IMR-90 (cell line): ENCODE results near the gene WASL. TPM values are rescaled to one million over a fixed set of nuclear protein-coding genes. Genes with fewer than 3 reads are reported as not detected.

Source experiments
- ATAC-seq: fragments of 200-7000 bp; cut with Tn5 transposase; 2 replicates; pipeline ENCODE4 v1.9.1; 2020; ENCODE audit warnings: low read depth, mild to moderate bottlenecking, moderate library complexity
- BruUV-seq: library from RNA; stranded (reverse); fragments of 400-500 nt; replicated peaks from 2 replicates; lab custom pipeline; 2021; lab: Mats Ljungman, UMichigan
- CTCF ChIA-PET: fragments of 300-600 bp; formaldehyde crosslinking; extraction: SDS; loops from one replicate; lab custom pipeline; 2021; ENCODE audit warnings: antibody characterized with exemption; lab: Yijun Ruan, JAX
- POLR2A ChIA-PET: fragments of 300-600 bp; sonication (Branson Sonifier 250); formaldehyde crosslinking; loops from one replicate; lab custom pipeline; 2022; ENCODE audit warnings: antibody characterized with exemption; ENCODE audit not compliant: unreplicated experiment; lab: Charles Lee
- DNase-seq: peaks from one replicate; pipeline ENCODE4 v3.0.0; 2013
- H2AFZ ChIP-seq: replicated peaks from 2 replicates; pipeline ENCODE3; 2013; ENCODE audit warnings: low read length, mild to moderate bottlenecking; ENCODE audit not compliant: poor library complexity
- H2AK5ac ChIP-seq: 2 replicates; pipeline ENCODE4 v1.6.1; 2013; ENCODE audit warnings: low read depth, low read length, inconsistent platforms
- H2AK9ac ChIP-seq: replicated peaks from 2 replicates; pipeline ENCODE3; 2013; ENCODE audit warnings: mild to moderate bottlenecking, low read depth, low read length, moderate library complexity; ENCODE audit not compliant: poor library complexity
- H2BK120ac ChIP-seq: 2 replicates; pipeline ENCODE4 v1.6.1; 2013; ENCODE audit warnings: low read depth, low read length, inconsistent platforms
- H2BK15ac ChIP-seq: 3 replicates; pipeline ENCODE4 v1.6.1; 2013; ENCODE audit warnings: low read depth, low read length, inconsistent platforms
- H2BK20ac ChIP-seq: 2 replicates; pipeline ENCODE4 v1.6.1; 2013; ENCODE audit warnings: low read depth, mild to moderate bottlenecking, inconsistent platforms, low read length, moderate library complexity
- H2BK5ac ChIP-seq: 2 replicates; pipeline ENCODE4 v1.6.1; 2013; ENCODE audit warnings: mild to moderate bottlenecking, low read depth, low read length, inconsistent platforms; ENCODE audit not compliant: poor library complexity, severe bottlenecking
- H3K14ac ChIP-seq: replicated peaks from 2 replicates; pipeline ENCODE4 v1.6.1; 2013; ENCODE audit warnings: low read depth, low read length, inconsistent platforms
- H3K18ac ChIP-seq: 2 replicates; pipeline ENCODE4 v1.6.1; 2013; ENCODE audit warnings: low read depth, low read length, control low read depth
- H3K23ac ChIP-seq: 2 replicates; pipeline ENCODE4 v1.6.1; 2013; ENCODE audit warnings: low read depth, low read length, inconsistent platforms
- H3K27ac ChIP-seq: 2 replicates; pipeline ENCODE4 v1.5.1; 2013; ENCODE audit warnings: mild to moderate bottlenecking, control low read depth, low read length; ENCODE audit not compliant: insufficient read depth
- H3K27me3 ChIP-seq: 2 replicates; pipeline ENCODE4 v1.6.1; 2013; ENCODE audit warnings: low read length; ENCODE audit not compliant: control insufficient read depth, insufficient read depth
- H3K36me3 ChIP-seq: 2 replicates; pipeline ENCODE4 v1.6.1; 2013; ENCODE audit warnings: low read length, mixed read lengths; ENCODE audit not compliant: control insufficient read depth, insufficient read depth
- H3K4ac ChIP-seq: 2 replicates; pipeline ENCODE4 v1.6.1; 2013; ENCODE audit warnings: low read depth, low read length, inconsistent platforms
- H3K4me1 ChIP-seq: 2 replicates; pipeline ENCODE4 v1.6.1; 2013; ENCODE audit warnings: low read length, mixed read lengths; ENCODE audit not compliant: control insufficient read depth, insufficient read depth
- H3K4me2 ChIP-seq: 2 replicates; pipeline ENCODE4 v1.6.1; 2013; ENCODE audit warnings: low read depth, mild to moderate bottlenecking, control low read depth, low read length, moderate library complexity
- H3K4me3 ChIP-seq: 2 replicates; pipeline ENCODE4 v1.5.1; 2013; ENCODE audit warnings: low read depth, mild to moderate bottlenecking, control low read depth, low read length, moderate library complexity; ENCODE audit not compliant: insufficient read depth
- H3K56ac ChIP-seq: 2 replicates; pipeline ENCODE4 v1.6.1; 2013; ENCODE audit warnings: low read length, inconsistent platforms; ENCODE audit not compliant: insufficient read depth; ENCODE audit errors: extremely low read depth
- H3K79me1 ChIP-seq, 2 experiments: 2 replicates each; pipeline ENCODE4 v1.6.1; 2013; ENCODE audit warnings: low read length in 2 of 2, inconsistent platforms in 1 of 2, low read depth in 1 of 2
- H3K9ac ChIP-seq: 2 replicates; pipeline ENCODE4 v1.6.1; 2013; ENCODE audit warnings: low read depth, low read length, control low read depth
- H3K9me1 ChIP-seq: 2 replicates; pipeline ENCODE4 v1.6.1; 2013; ENCODE audit warnings: low read length, inconsistent platforms; ENCODE audit not compliant: insufficient read depth
- H3K9me3 ChIP-seq: 2 replicates; pipeline ENCODE4 v1.6.1; 2013; ENCODE audit warnings: low read length; ENCODE audit not compliant: control insufficient read depth, insufficient read depth
- H4K20me1 ChIP-seq: 2 replicates; pipeline ENCODE4 v1.6.1; 2013; ENCODE audit warnings: low read length, inconsistent platforms; ENCODE audit not compliant: insufficient read depth
- H4K5ac ChIP-seq: 2 replicates; pipeline ENCODE4 v1.6.1; 2013; ENCODE audit warnings: mild to moderate bottlenecking, low read depth, low read length, control low read depth
- H4K8ac ChIP-seq, 2 experiments: 2 replicates each; pipeline ENCODE4 v1.6.1; 2013; ENCODE audit warnings: low read depth in 2 of 2, low read length in 2 of 2, control low read depth in 1 of 2, inconsistent platforms in 1 of 2
- H4K91ac ChIP-seq: 2 replicates; pipeline ENCODE4 v1.6.1; 2013; ENCODE audit warnings: low read depth, low read length, inconsistent platforms; ENCODE audit not compliant: insufficient read depth
- POLR2A ChIP-seq: IDR thresholded peaks from 2 replicates; pipeline ENCODE4 v1.6.1; 2012; ENCODE audit warnings: mild to moderate bottlenecking, low read depth, low read length
- whole genome bisulfite sequencing, 2 experiments: methylation state at CpG; one replicate each; pipeline versions ENCODE4 v1.1.5 to v1.1.7; 2013; ENCODE audit warnings: missing lambda C conversion rate in 2 of 2; ENCODE audit not compliant: insufficient read length in 1 of 2; ENCODE audit errors: extremely low coverage in 2 of 2; 5-methylcytosine and 5-hydroxymethylcytosine counted together
- dilution Hi-C: fragments of 300-500 bp; cut with HindIII; formaldehyde crosslinking; loops from one replicate; pipeline ENCODE4 v1.14.3; 2018; ENCODE audit warnings: low sequenced_read_pairs; ENCODE audit not compliant: unreplicated experiment
- in situ Hi-C: fragments of 300-500 bp; cut with MboI; formaldehyde crosslinking; loops from 3 replicates; pipeline ENCODE4 v1.14.3; 2019; ENCODE audit warnings: low sequenced_read_pairs, inconsistent platforms, mixed read lengths
- intact Hi-C: fragments of 100-400 bp; cut with micrococcal nuclease; formaldehyde crosslinking; loops from 2 replicates; pipeline ENCODE4 v1.10.0; 2022
- polyA plus RNA-seq, 3 experiments: library from polyadenylated mRNA; depleted of rRNA; stranded (reverse); fragments of >200 nt; gene quantifications; 2 replicates each; pipeline ENCODE4 v1.2.3, GENCODE V29; 2012; ENCODE audit warnings: low replicate concordance in 1 of 3
- total RNA-seq: library from RNA; depleted of rRNA; stranded (reverse); fragments of >200 nt; gene quantifications from 2 replicates; pipeline ENCODE4 v1.2.3, GENCODE V29; 2012

The WASL gene
- total and polyA plus RNA-seq, 2 of the 4 experiments (the other 2 are of a cell fraction), result 2.3 to 7.9 TPM

GRCh38 chr7:123645516-123645915, 103.3 kb downstream of the WASL start:
- Histone ChIP-seq H3K9ac (no peak overlapping the region), H2BK15ac (no peak overlapping the region), H3K14ac (no peak overlapping the region), H2AFZ (no peak overlapping the region), H3K9me1 (no peaks in the 10 kb centered on the region), H3K79me1 (no peaks in the 10 kb centered on the region), H2BK20ac (no peak overlapping the region), H4K91ac (no peak overlapping the region), H3K27ac (no peak overlapping the region), H4K8ac (no peak overlapping the region), H2AK9ac (no peak overlapping the region), H3K4me2 (no peak overlapping the region), H2BK5ac (no peak overlapping the region), H4K20me1 (no peaks in the 10 kb centered on the region), H4K5ac (no peak overlapping the region), H2AK5ac (no peak overlapping the region), H3K18ac (no peak overlapping the region), H3K56ac (no peak overlapping the region), H2BK120ac (no peak overlapping the region), H3K4me1 (peaks cover 3% of the 10 kb centered on the region; the same call in 1 of the 2 replicates), H3K36me3 (no peaks in the 10 kb centered on the region), H3K4me3 (no peak overlapping the region), H3K4ac (no peak overlapping the region), H3K23ac (no peak overlapping the region), H3K9me3 (no peaks in the 10 kb centered on the region), H3K27me3 (peaks cover 7% of the 10 kb centered on the region)
- in situ Hi-C loops, result loop anchor here (25.0 kb wide), 1 partner anchor 217 kb away; no protein-coding TSS in a partner anchor
- dilution Hi-C loops, result no loop called here
- DNase-seq (no peak), ATAC-seq (no peak)
- no peak for TF ChIP-seq POLR2A
- intact Hi-C loops, result no loop called here
- BruUV-seq, result no TSS peak
- WGBS, 2 experiments, result no CpG with 5 or more reads among the region's 3 CpGs
- POLR2A ChIA-PET, result no interaction called here
- CTCF ChIA-PET, result interaction anchor here (0.8 kb wide), 1 partner anchor 227 kb away, joined by 3 read pairs; no protein-coding TSS in a partner anchor
